ENCODE data around the gene MEG3. TPM values are rescaled to one million over a fixed set of nuclear protein-coding genes. Genes with fewer than 3 reads are reported as not detected.

The MEG3 gene
- total RNA-seq, 4 donors from 2014 or later, result 101 to 177 (median 167) TPM

DNA sequence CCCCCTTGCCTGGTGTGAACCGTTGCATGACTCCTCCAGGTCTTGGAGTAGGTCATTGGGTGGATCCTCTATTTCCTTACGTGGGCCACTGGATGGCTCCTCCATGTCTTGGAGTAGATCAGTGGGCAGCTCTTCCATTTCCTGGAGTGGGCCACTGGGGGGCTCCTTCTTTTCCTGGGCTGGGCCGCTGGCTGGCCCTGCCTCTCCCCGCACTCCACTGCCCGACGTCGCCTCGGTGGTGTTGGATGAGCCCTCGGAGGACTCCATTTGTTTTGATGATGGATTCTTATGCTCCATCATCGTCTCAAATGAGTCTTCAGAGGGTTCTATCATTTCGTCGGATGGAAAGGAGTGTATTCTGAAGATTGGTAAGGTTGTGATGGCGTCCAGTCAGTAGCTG, 58.5 kb downstream of the MEG3 start:
- Histone ChIP-seq H3K36me3 (peaks cover 0 to 27% (median 0%) of the 10 kb centered on the region in 3 donors), H3K9me3 (peaks cover 0 to 17% (median 0%) of the 10 kb centered on the region in 4 donors), H3K27me3 (no peaks in the 10 kb centered on the region), H3K4me1 (no peaks in the 10 kb centered on the region), H3K27ac (no peak overlapping the region), H3K4me3 (no peak overlapping the region)
- no peak for DNase-seq (ENCODE audit: low spot score in 2 of 2)
- TF ChIP-seq EP300 (IDR thresholded peaks at IDR 0.05) (no peak), POLR2A (IDR thresholded peaks at IDR 0.05) (no peak)
- TF ChIP-seq, protein P1, sequence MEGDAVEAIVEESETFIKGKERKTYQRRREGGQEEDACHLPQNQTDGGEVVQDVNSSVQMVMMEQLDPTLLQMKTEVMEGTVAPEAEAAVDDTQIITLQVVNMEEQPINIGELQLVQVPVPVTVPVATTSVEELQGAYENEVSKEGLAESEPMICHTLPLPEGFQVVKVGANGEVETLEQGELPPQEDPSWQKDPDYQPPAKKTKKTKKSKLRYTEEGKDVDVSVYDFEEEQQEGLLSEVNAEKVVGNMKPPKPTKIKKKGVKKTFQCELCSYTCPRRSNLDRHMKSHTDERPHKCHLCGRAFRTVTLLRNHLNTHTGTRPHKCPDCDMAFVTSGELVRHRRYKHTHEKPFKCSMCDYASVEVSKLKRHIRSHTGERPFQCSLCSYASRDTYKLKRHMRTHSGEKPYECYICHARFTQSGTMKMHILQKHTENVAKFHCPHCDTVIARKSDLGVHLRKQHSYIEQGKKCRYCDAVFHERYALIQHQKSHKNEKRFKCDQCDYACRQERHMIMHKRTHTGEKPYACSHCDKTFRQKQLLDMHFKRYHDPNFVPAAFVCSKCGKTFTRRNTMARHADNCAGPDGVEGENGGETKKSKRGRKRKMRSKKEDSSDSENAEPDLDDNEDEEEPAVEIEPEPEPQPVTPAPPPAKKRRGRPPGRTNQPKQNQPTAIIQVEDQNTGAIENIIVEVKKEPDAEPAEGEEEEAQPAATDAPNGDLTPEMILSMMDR (IDR thresholded peaks at IDR 0.05), result no peak
- WGBS, 2 donors, result 89 to 94% methylated on average over 13 of the region's 13 CpGs

GRCh38 chr14:100885196-100885595, 59.3 kb downstream of the MEG3 start:
- Histone ChIP-seq H3K4me3 (no peak overlapping the region), H3K9me3 (peaks cover 0 to 17% (median 0%) of the 10 kb centered on the region in 4 donors), H3K27me3 (no peaks in the 10 kb centered on the region), H3K4me1 (no peaks in the 10 kb centered on the region), H3K27ac (no peak overlapping the region), H3K36me3 (peaks cover 0 to 27% (median 0%) of the 10 kb centered on the region in 3 donors)
- no peak for DNase-seq (ENCODE audit: low spot score in 2 of 2)
- TF ChIP-seq POLR2A (IDR thresholded peaks at IDR 0.05) (no peak), EP300 (IDR thresholded peaks at IDR 0.05) (no peak)
- TF ChIP-seq, protein P1 (IDR thresholded peaks at IDR 0.05), result no peak
- WGBS, 2 donors, result 51 to 81% methylated on average over 2 of the region's 2 CpGs

- no peaks in the 10 kb centered on the region for H3K4me1 ChIP-seq
- TF ChIP-seq, protein P1 (IDR thresholded peaks at IDR 0.05), result no peak
- TF ChIP-seq POLR2A (IDR thresholded peaks at IDR 0.05) (no peak), EP300 (IDR thresholded peaks at IDR 0.05) (no peak)
- peaks cover 0 to 17% (median 0%) of the 10 kb centered on the region in 4 donors for H3K9me3 ChIP-seq
- DNase-seq (ENCODE audit: low spot score in 2 of 2), result no peak
- no peak overlapping the region for H3K4me3 ChIP-seq
- no peak overlapping the region for H3K27ac ChIP-seq
- peaks cover 0 to 27% (median 0%) of the 10 kb centered on the region in 3 donors for H3K36me3 ChIP-seq
- WGBS, 2 donors, result 55 to 56% methylated on average over 5 of the region's 5 CpGs
- no peaks in the 10 kb centered on the region for H3K27me3 ChIP-seq
Measured at GRCh38 chr14:100885617-100886016, 59.7 kb downstream of the MEG3 start.

DNA sequence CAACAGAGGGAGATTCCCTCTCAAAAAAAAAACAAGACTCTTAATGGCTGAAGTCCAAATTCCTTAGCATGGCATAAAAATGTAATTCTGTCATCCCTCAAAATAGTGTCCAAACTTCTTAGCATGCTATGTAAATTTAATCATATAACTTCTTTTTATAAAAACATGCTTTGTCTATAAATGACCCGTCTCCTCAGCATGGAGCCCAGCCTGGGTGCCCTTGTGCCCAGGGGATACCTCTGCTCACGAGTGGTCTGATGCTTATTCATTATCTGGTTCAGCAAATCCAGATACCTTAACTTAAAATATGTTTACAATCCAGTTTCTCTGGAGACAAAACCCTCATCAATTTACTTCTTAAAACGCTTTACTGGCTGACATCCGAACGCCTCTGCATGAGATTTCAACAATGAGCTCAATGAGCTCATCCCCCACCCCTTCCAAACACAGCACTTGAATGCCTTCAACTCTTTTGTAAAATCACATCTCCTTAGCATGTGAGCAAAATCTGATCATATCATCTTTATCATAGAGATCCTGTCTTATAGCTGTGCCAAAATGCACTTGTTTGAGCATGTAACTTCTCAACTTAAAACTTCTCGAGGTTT, 61.9 kb downstream of the MEG3 start:
- Histone ChIP-seq H3K4me3 (no peak overlapping the region), H3K27ac (no peak overlapping the region), H3K27me3 (no peaks in the 10 kb centered on the region), H3K4me1 (no peaks in the 10 kb centered on the region), H3K36me3 (peaks cover 0 to 13% (median 0%) of the 10 kb centered on the region in 3 donors), H3K9me3 (peaks cover 0 to 7% (median 0%) of the 10 kb centered on the region in 4 donors)
- TF ChIP-seq EP300 (IDR thresholded peaks at IDR 0.05) (no peak), POLR2A (IDR thresholded peaks at IDR 0.05) (no peak)
- 44% methylated on average over 6 of the region's 6 CpGs for WGBS, 2 donors
- no peak for DNase-seq (ENCODE audit: low spot score in 2 of 2)

- 69 to 70% methylated on average over 5 of the region's 5 CpGs for WGBS, 2 donors
- TF ChIP-seq POLR2A (IDR thresholded peaks at IDR 0.05), result no peak
- TF ChIP-seq EP300 (IDR thresholded peaks at IDR 0.05), result no peak
- TF ChIP-seq, protein P1 (IDR thresholded peaks at IDR 0.05), result no peak
- DNase-seq (ENCODE audit: low spot score in 2 of 2), result no peak
Measured at GRCh38 chr14:100888789-100889315, 62.9 kb downstream of the MEG3 start.

More at GRCh38 chr14:100888789-100889315, 62.9 kb downstream of the MEG3 start:
- no peak overlapping the region for H3K4me3 ChIP-seq
- H3K4me1 ChIP-seq, result no peaks in the 10 kb centered on the region
- no peaks in the 10 kb centered on the region for H3K9me3 ChIP-seq
- H3K36me3 ChIP-seq, result peaks cover 0 to 3% (median 0%) of the 10 kb centered on the region in 3 donors
- no peaks in the 10 kb centered on the region for H3K27me3 ChIP-seq
- H3K27ac ChIP-seq, result no peak overlapping the region

Measured in tibial nerve (tissue), 4 donors.